B cell (primary cell): ENCODE measurements around the gene APPL1. TPM values are rescaled to one million over a fixed set of nuclear protein-coding genes. Genes with fewer than 3 reads are reported as not detected.

Experiments used
- ATAC-seq: fragments of 200-7000 bp; cut with Tn5 transposase; one replicate; pipeline ENCODE4 v1.10.0; 2021; ENCODE audit warnings: low read depth, mild to moderate bottlenecking, moderate number of reproducible peaks, moderate library complexity
- CTCF ChIA-PET: fragments of 350-600 bp; sonication (Branson Sonifier 250); formaldehyde crosslinking; loops from one replicate; lab custom pipeline; 2021; ENCODE audit warnings: antibody characterized with exemption, inconsistent platforms; lab: Charles Lee
- POLR2A ChIA-PET: fragments of 350-600 bp; sonication (Branson Sonifier 250); formaldehyde crosslinking; loops from one replicate; lab custom pipeline; 2021; ENCODE audit warnings: antibody characterized with exemption; lab: Charles Lee
- DNase-seq: peaks from one replicate; pipeline ENCODE4 v3.0.0; 2013
- H2AFZ ChIP-seq: 2 replicates; pipeline ENCODE4 v1.6.1; 2012; ENCODE audit warnings: mild to moderate bottlenecking, low read depth, low read length; ENCODE audit not compliant: insufficient read depth, poor library complexity, severe bottlenecking
- H3K27ac ChIP-seq, 2 donors: 1 replicate in 1 of 2; 2 replicates in 1 of 2; pipeline ENCODE4 v1.5.1; 2012 to 2013; ENCODE audit warnings: low read length in 2 of 2, mild to moderate bottlenecking in 2 of 2, moderate library complexity in 1 of 2
- H3K27me3 ChIP-seq, 4 experiments: fragments of 200-600 bp in 1 of 4; sonication (generic) in 1 of 4; replicated peaks in 1 of 4; 1 replicate in 2 of 4; 2 replicates in 2 of 4; pipeline versions ENCODE4 v1.6.1 to v1.7.0; 2013 to 2016; ENCODE audit warnings: low read length in 3 of 4, mild to moderate bottlenecking in 2 of 4, mixed read lengths in 1 of 4, moderate library complexity in 1 of 4; ENCODE audit not compliant: insufficient read depth in 4 of 4, control insufficient read depth in 3 of 4; ENCODE audit errors: control extremely low read depth in 1 of 4
- H3K36me3 ChIP-seq, 2 experiments: replicated peaks in 1 of 2; 1 replicate in 1 of 2; 2 replicates in 1 of 2; pipeline versions ENCODE4 v1.6.1 to v1.7.1; 2013; ENCODE audit warnings: low read length in 1 of 2; ENCODE audit not compliant: insufficient read depth in 2 of 2, control insufficient read depth in 1 of 2; ENCODE audit errors: control extremely low read depth in 1 of 2, extremely low read depth in 1 of 2
- H3K4me1 ChIP-seq, 2 donors: fragments of 200-600 bp in 1 of 2; sonication (generic) in 1 of 2; 1 replicate in 1 of 2; 2 replicates in 1 of 2; pipeline versions ENCODE4 v1.5.1 to v1.6.1; 2013 to 2017; ENCODE audit warnings: low read length in 2 of 2; ENCODE audit not compliant: control insufficient read depth in 2 of 2, insufficient read depth in 2 of 2
- H3K4me2 ChIP-seq: replicated peaks from 2 replicates; pipeline ENCODE3; 2012; ENCODE audit warnings: mild to moderate bottlenecking, low read depth, low read length; ENCODE audit not compliant: poor library complexity, severe bottlenecking
- H3K4me3 ChIP-seq, 5 experiments: fragments of 200-600 bp in 1 of 5; sonication (generic) in 1 of 5; 1 replicate in 3 of 5; 2 replicates in 2 of 5; pipeline versions ENCODE4 v1.5.1 to v1.7.0; 2011 to 2016; ENCODE audit warnings: low read length in 4 of 5, mild to moderate bottlenecking in 4 of 5, low read depth in 2 of 5, control low read depth in 1 of 5, moderate library complexity in 1 of 5; ENCODE audit not compliant: insufficient read depth in 1 of 5; ENCODE audit errors: control extremely low read depth in 1 of 5, extremely low read depth in 1 of 5
- H3K79me2 ChIP-seq: fragments of 200-600 bp; sonication (generic); one replicate; pipeline ENCODE4 v1.6.0; 2016; ENCODE audit warnings: low read length; ENCODE audit not compliant: control insufficient read depth, insufficient read depth
- H3K9ac ChIP-seq: fragments of 200-600 bp; sonication (generic); 2 replicates; pipeline ENCODE4 v1.6.1; 2017; ENCODE audit warnings: mild to moderate bottlenecking, low read length, moderate library complexity
- H3K9me3 ChIP-seq, 3 donors: one replicate each; pipeline versions ENCODE4 v1.6.1 to v1.7.1; 2013; ENCODE audit warnings: low read length in 2 of 3; ENCODE audit not compliant: control insufficient read depth in 2 of 3, insufficient read depth in 1 of 3; ENCODE audit errors: control extremely low read depth in 1 of 3
- H4K20me1 ChIP-seq: 2 replicates; pipeline ENCODE4 v1.6.0; 2012; ENCODE audit warnings: mild to moderate bottlenecking, low read length; ENCODE audit not compliant: insufficient read depth, control insufficient read depth, poor library complexity, severe bottlenecking
- H3K27ac Mint-ChIP-seq: one replicate; pipeline ENCODE4 v1.8.0; 2021; ENCODE audit warnings: mixed read lengths
- H3K27me3 Mint-ChIP-seq: one replicate; pipeline ENCODE4 v1.8.0; 2021; ENCODE audit warnings: mixed read lengths
- H3K4me1 Mint-ChIP-seq: one replicate; pipeline ENCODE4 v1.8.0; 2021; ENCODE audit warnings: mixed read lengths
- H3K4me3 Mint-ChIP-seq: one replicate; pipeline ENCODE4 v1.8.0; 2021; ENCODE audit warnings: mixed read lengths
- H3K9me3 Mint-ChIP-seq: one replicate; pipeline ENCODE4 v1.8.0; 2022; ENCODE audit warnings: mixed read lengths; ENCODE audit not compliant: insufficient read depth
- EZH2 ChIP-seq: IDR thresholded peaks from 2 replicates; pipeline ENCODE4 v1.6.1; 2012; ENCODE audit warnings: borderline replicate concordance, low read depth, mild to moderate bottlenecking, moderate library complexity, low read length; ENCODE audit not compliant: insufficient read depth, poor library complexity, severe bottlenecking
- WGBS: methylation state at CpG from one replicate; pipeline ENCODE4 v1.1.5; 2013; ENCODE audit warnings: missing lambda C conversion rate; ENCODE audit not compliant: insufficient coverage; 5-methylcytosine and 5-hydroxymethylcytosine counted together
- intact Hi-C: fragments of 100-400 bp; cut with micrococcal nuclease; formaldehyde crosslinking; loops from one replicate; pipeline ENCODE4 v1.10.0; 2022
- polyA plus RNA-seq: library from polyadenylated mRNA; depleted of rRNA; stranded (reverse); fragments of >200 nt; gene quantifications from 2 replicates; pipeline ENCODE4 v1.2.3, GENCODE V29; 2012
- total RNA-seq, 2 donors: library from RNA; stranded (reverse); fragments of 120-200 nt in 1 of 2; gene quantifications; 1 replicate in 1 of 2; 2 replicates in 1 of 2; pipeline versions ENCODE4 v1.2.3 to v1.2.4, GENCODE V29; 2013 to 2022
- TF ChIP-seq, protein P1 (sequence below): fragments of 200-600 bp; IDR thresholded peaks from one replicate; pipeline ENCODE4 v1.8.0; 2022; ENCODE audit warnings: antibody characterized with exemption, mild to moderate bottlenecking

APPL1 gene
- total and polyA plus RNA-seq, 2 donors (not counting 1 experiment from before 2014, with no cell fraction given) = 25.5 to 69.5 TPM

DNA sequence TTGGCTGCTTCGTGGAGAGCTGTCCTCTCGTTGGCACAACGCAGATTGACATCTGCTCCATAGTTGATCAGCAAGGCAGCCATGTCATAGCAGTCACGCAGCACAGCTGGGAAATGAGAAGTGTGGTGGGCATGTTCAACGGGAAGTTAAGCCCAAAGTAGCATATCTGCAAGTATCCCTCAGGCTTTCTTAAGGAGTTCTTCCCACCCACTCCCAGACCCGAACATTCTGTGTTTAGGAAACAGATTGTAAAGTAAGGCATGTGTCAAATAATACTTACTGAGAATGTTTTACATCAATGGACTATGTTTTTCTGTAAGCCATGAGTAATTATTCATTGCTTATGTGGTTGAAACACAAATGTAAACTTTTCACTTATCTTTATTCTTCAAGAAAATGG lies 55.8 kb downstream of the APPL1 start:
- Histone ChIP-seq H4K20me1 (no peaks in the 10 kb centered on the region), H3K4me2 (no peak overlapping the region), H3K36me3 (no peaks in the 10 kb centered on the region), H3K79me2 (no peaks in the 10 kb centered on the region), H3K4me1 (no peaks in the 10 kb centered on the region), H3K27ac (no peak overlapping the region), H3K9ac (no peak overlapping the region), H3K9me3 (peaks cover 0 to 15% (median 0%) of the 10 kb centered on the region in 3 donors), H3K27me3 (no peaks in the 10 kb centered on the region), H3K4me3 (no peak overlapping the region), H2AFZ (no peak overlapping the region)
- Mint-ChIP-seq H3K4me1 (no peaks in the 10 kb centered on the region), H3K27ac (no peak overlapping the region), H3K27me3 (no peaks in the 10 kb centered on the region), H3K9me3 (peaks cover 4% of the 10 kb centered on the region), H3K4me3 (no peak overlapping the region)
- 92% methylated on average over 4 of the region's 6 CpGs for WGBS
- ATAC-seq = no peak
- TF ChIP-seq, protein P1, sequence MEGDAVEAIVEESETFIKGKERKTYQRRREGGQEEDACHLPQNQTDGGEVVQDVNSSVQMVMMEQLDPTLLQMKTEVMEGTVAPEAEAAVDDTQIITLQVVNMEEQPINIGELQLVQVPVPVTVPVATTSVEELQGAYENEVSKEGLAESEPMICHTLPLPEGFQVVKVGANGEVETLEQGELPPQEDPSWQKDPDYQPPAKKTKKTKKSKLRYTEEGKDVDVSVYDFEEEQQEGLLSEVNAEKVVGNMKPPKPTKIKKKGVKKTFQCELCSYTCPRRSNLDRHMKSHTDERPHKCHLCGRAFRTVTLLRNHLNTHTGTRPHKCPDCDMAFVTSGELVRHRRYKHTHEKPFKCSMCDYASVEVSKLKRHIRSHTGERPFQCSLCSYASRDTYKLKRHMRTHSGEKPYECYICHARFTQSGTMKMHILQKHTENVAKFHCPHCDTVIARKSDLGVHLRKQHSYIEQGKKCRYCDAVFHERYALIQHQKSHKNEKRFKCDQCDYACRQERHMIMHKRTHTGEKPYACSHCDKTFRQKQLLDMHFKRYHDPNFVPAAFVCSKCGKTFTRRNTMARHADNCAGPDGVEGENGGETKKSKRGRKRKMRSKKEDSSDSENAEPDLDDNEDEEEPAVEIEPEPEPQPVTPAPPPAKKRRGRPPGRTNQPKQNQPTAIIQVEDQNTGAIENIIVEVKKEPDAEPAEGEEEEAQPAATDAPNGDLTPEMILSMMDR = no peak
- TF ChIP-seq EZH2 = no peak
- ChIA-PET POLR2A (no interaction called here), CTCF (no interaction called here)
- DNase-seq = no peak
- intact Hi-C loops = no loop called here

DNA sequence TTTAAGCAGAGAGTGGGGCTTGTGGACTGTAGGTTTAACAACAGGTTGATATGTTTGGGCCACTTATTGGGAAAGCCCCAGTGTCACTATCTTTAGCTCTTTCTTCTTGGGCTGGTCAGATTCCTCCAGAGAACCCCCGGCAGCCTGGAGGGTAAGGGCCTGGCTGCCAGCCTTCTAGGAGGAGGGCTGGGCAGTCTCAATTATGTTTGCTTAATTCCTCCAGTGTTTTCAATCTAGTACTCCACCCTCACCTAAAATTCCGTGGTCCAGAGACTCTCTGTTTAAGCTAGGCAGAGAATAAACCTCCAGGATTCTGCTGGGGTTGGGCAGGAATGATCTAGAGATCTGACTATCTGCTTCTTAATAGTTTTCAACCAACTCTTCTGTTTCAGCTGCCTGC lies 59.7 kb downstream of the APPL1 start:
- ChIA-PET CTCF (no interaction called here), POLR2A (no interaction called here)
- H2AFZ ChIP-seq = no peak overlapping the region
- no peaks in the 10 kb centered on the region for H3K79me2 ChIP-seq
- H3K9me3 Mint-ChIP-seq = no peaks in the 10 kb centered on the region
- no peak for ATAC-seq
- H3K36me3 ChIP-seq = no peaks in the 10 kb centered on the region
- no peak overlapping the region for H3K27ac Mint-ChIP-seq
- no peak overlapping the region for H3K4me3 Mint-ChIP-seq
- no peak for DNase-seq
- no peaks in the 10 kb centered on the region for H3K4me1 Mint-ChIP-seq
- H3K9ac ChIP-seq = no peak overlapping the region
- H3K27me3 Mint-ChIP-seq = peaks cover 11% of the 10 kb centered on the region
- no peak overlapping the region for H3K4me3 ChIP-seq
- WGBS = no CpG with 5 or more reads among the region's 2 CpGs
- no peaks in the 10 kb centered on the region for H4K20me1 ChIP-seq
- TF ChIP-seq, protein P1 = no peak
- TF ChIP-seq EZH2 = no peak
- H3K27ac ChIP-seq = no peak overlapping the region
- H3K4me2 ChIP-seq = no peak overlapping the region
- H3K27me3 ChIP-seq = no peaks in the 10 kb centered on the region
- intact Hi-C loops = no loop called here
- H3K9me3 ChIP-seq = peaks cover 0 to 3% (median 0%) of the 10 kb centered on the region in 3 donors
- H3K4me1 ChIP-seq = no peaks in the 10 kb centered on the region
